NCI-H82 treated with DMSO at 0.1 percent for 48 hours (cell line): ENCODE results near the gene BICDL1.

Source experiments
- DNase-seq: peaks from one replicate; lab custom pipeline; 2025; ENCODE audit not compliant: unreplicated experiment; lab: John Stamatoyannopoulos, UW

BICDL1 gene

GRCh38 chr12:120076651-120077050 lies 87.6 kb downstream of the BICDL1 start:
- DNase-seq = no peak

DNA sequence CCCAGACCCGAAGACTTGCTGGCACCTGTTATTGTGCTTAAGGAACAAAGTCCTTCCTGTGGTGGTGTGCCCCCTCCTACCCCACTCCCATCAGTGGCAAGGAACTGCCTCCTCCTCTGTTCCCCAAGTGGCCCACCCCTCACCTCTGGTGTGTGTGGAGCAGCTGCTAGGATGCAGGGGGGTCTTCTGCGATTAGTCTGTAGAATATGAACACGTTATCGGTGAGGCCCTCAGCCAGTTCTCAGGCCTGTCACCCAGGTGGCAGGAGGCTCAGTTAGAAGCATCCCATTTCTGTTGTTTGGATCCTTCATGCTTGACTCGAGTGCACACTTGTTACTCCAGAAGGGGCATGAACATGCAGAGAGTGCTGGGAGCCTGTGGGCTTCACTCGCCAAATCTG lies 88.2 kb downstream of the BICDL1 start:
- no peak for DNase-seq

DNA sequence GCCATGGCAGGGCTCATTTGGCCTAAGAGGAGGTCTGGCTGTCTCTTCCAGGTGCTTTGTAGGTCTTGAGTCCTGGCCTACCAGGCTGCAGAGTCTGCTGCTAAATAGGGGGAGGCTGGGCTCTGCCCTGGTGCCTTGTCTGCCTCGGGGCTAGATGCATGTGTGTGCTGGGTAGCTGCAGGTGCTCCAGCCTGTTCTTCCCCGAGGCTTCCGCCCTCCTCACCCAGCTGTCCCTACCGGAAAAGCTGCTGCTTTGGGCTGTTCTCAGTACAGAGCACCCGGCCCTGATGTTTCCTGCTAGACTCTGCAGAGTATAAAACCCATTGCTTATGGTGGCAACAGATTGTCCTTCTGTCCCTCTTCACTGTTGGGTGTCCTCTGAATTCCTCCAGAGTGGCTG lies 89.8 kb downstream of the BICDL1 start:
- DNase-seq = no peak

GRCh38 chr12:120079411-120080400 lies 90.7 kb downstream of the BICDL1 start:
- no peak for DNase-seq

DNA sequence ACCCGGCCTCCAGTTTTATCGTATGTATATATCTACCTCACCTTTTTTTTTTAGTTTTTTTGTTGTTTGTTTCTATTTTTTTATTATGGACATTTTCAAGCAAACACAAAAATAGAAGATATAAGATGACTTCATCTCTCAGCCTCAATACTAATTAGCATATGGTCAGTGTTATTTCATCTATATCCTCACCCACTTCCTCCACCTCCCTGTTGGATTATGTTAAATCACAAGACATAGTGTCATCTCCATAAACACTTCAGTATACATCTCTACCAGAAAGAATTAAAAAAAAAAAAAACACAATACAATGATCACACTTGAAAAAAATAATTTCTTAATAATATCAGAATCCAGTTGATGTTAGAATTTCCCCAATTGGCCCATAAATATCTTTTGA lies 92.6 kb downstream of the BICDL1 start:
- no peak for DNase-seq

DNA sequence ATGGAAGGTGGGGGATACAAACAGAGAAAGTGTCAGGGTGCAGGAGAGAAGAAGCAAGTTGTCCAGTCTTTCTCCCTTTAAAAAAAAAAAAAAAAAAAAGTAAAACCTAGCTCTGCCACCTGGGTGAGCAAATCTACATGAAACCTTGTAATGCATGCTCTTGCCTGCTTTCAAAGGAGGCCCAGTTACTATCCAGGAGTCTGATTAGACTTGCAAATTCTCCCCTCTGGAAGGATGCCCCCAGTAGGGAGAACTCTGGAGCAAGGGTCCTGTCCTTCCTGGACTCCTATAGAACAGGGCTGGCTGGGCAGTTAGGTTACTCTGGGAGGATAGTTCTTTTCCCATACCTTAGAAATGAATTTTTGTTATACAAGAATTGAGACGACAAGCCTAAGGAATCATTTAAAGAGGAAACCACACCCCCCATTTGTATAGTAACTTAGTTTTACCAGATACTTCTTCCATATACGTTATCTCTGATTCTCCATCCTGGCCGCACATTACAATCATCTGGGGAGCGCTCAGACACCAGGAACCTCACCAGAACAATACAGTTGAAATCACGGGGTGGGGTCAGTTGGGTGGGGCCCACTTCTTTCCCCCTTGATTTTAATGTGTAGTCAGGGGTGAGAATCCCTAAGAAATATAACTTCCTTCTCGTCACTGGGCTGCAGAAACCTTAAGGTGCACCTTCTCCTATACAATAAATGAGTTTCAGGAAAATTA lies 97.0 kb downstream of the BICDL1 start:
- no peak for DNase-seq

DNA sequence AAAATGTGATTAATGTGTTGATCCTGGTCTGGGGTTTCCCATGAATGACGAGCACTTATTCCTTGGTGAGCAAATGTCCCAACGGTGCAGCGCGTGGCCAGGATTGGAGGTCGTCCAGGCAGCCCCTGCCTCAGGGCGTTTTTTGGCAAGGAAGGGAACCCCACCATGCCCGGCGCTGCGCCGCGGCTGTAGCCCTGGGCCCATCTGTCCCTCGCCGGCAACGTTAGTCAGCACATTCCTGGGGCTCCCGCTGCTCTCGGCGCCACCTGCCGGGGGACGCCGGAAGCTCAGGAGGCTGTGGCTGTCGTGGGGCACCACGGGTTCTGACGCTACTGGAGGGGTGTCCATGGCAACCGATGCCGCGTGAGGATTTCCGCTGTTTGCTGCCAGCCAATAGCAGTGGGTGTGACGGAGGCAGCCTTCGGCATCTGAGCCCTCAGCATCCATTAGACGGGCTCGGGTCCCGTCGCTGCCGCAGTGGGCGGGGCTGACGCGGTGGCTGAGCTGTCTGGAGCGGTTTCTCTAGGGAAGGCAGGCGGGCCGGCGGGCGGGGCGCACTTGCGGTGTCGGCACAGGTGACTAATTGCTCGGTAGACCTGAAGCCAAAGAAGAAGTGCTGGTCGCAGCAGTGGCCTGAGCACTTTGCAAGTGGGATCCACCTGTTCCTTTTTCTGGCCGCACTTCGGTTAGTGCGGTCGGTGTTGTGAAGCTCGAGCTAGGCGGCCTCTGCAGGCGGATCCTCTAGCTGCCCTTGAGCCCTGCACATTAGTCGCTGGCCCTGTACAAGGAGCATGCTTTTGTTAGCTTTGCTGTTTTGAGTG lies 98.0 kb downstream of the BICDL1 start:
- DNase-seq = peak; percentile 98

- DNase-seq = no peak
Measured at GRCh38 chr12:120089105-120089504, 100.1 kb downstream of the BICDL1 start.

- DNase-seq = no peak
Measured at GRCh38 chr12:120089796-120090195, 100.8 kb downstream of the BICDL1 start.

GRCh38 chr12:120090206-120090605 lies 101.2 kb downstream of the BICDL1 start:
- no peak for DNase-seq

- DNase-seq = no peak
Measured at GRCh38 chr12:120090626-120091295, 101.7 kb downstream of the BICDL1 start.

DNA sequence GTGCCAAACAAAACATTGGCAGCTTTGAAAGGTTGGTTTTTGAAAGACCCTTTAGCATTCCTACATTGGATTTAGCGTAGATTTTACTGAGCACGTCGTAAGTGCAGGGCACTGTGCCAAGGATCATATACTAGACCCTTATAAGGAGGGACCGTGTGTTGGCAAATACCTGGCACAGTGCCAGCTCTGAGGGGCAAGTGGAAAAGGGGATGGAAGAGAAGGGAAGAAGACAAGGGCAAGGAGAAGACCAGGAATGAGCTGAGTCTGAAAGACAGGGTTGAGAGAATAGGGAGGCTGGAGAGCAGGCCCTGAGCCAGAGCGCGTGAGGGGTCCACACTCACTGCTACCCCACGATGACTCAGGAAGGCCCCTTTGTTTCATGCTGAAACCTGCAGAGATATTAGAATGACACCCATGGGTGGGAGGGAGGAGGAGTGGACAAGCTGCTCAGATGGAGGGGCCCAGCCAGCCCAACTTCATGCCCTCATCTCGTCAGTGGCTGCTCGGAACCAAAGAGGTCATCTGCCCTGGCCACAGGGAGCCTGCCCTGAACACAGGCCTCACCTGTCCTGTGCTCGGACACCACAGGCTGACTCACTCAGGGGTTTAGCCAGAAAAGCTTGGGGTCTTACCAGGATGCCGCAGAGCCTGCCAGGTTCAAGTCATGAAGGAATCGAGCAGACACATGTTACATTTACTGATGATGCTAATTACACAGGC lies 102.5 kb downstream of the BICDL1 start:
- no peak for DNase-seq

DNA sequence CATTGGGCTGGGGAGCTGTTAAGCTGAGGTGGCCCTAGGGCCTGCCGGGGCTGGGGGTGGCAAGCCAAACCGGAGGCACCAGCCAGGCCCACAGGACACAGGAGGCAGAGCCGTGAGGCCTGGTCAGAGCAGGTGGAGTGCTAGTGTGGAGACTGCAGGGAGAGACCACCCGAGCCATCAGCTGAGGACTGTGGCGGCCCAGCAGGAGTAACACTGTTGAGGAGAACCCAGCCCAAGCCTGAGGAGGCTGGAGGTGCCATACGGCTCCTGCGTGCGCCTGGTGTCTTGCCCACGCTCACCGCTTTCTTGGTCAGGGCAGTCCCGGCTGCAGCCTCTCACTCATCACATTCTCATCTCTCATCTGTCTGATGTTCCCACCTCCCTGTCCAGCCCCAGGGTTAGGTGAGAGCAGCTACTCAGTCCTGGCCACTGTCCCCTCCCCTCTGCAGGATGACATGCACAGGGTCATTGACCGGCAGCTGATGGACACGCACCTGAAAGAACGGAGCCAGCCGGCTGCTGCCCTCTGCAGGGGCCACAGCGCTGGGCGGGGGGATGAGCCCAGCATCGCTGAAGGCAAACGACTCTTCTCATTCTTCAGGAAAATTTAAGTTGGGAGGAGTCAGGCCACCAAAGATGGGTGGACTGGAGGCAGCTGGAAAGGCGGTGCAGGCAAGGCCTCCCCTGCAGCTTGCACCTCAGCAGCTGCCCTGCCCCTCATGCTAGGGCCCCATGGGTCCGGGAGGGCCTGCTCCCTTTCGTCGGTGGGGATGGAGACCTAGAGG lies 103.7 kb downstream of the BICDL1 start:
- DNase-seq = no peak

GRCh38 chr12:120093336-120093591 lies 104.2 kb downstream of the BICDL1 start:
- no peak for DNase-seq

- peak; percentile 8 for DNase-seq
Measured at GRCh38 chr12:120093592-120094355, 104.7 kb downstream of the BICDL1 start.

GRCh38 chr12:120094485-120094884 lies 105.4 kb downstream of the BICDL1 start:
- DNase-seq = no peak

GRCh38 chr12:120095331-120095730 lies 106.3 kb downstream of the BICDL1 start:
- DNase-seq = no peak

DNA sequence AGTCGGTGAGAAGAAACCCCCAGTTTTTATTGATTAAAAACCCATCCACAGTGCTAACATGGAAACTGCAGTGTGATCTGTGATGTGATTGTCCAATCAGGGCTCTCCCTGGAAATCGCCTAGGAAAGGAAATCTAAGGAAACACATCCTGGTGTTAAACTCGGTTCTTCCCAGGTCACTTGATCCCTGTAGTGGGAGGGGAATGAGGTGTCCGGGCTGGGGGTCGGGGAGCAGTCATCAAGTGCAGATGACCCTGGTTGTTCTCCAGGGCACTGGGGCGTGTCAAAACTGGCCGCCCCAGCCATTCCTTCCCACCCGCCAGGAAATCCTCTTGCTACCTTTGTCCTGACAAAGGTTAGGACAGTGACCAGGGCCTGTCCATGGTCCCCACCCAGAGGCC lies 106.7 kb downstream of the BICDL1 start:
- DNase-seq = no peak

DNA sequence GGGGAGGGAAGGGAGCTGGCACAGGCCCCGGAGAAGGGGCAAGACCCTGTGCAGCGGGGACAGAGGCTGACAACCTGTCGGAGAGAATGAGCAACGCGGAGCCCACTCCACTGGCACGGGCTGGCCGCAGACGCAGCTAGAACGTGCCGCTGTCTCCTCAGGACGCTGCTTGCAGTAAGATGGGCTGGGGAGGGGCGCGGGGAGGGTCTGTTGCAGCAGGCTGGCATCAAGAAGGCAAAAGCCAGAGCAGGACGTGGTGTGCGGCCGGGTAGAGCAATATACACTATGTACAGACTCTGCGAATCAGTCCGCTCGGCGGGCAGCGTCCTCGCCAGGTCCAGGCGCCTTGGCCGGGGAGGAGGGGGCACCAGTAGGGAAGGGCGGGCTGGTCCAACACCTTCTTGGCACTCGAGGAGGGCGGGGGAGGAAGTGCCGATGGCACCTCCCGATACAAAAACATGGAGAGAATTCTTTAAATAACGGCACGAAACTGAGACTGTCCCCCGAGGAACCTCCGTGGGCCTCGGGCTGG lies 107.7 kb downstream of the BICDL1 start:
- DNase-seq = no peak
